ENCODE results near the gene PTPN11.

Gene PTPN11

DNA sequence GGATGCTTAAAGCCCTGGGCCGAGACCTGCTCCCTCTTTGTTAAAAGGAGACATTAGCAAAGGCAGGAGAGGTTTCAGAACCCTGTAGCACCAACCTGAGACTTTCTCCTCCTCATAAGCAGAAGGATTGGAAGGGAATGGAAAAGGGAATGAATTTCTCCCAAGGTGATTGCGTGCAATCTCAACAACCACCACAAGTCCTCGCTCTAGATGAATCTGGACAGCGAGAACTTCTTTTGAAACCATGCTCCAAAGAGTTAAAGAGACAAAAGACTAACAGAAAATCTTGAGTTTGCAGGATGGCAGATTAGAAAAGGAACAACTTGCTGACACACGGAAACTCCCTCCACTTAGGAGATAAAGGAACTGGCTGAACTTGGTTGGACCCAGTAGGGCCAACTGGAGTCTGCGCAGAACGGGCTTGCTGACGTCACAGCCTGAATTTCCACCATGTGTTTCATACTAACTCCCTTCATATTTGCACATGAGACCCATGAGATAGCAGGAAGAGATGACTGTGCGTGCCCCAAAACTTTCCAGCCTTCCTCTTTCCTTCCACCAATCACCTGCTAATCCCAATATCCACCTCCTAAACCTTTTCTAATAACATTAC lies 137.0 kb downstream of the PTPN11 start:
- no peak for DNase-seq

DNA sequence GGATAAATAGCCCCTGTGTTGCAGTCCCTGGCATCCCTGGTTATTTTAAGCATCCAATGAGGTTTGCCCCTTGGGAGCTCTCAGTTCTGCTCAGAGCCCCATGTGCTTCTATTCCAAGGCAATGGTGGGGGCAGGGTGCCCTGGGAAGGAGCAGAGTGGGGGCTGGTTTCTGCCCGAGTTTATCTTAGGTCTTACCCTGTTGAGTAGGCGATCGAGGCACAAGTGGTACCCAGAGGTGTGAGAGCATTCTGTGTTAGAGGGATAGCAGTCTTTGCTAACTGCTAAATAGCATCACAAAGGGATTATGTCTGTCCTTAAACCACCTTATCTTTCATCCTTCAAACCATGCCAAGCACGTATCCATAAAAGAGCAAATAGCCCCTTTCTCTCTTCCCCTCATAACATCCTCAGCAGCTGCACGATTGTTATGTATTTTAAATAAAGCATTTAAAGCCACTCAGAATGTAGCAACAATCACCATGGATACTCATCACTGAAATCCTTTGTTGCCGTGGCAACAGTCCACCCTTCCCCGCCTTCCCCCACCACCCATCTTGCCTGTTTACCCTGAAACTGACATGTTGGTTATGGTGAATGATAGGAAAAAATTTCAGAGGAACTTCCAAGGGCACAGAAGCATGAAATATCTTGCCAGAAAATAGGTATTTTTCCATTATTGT lies 139.3 kb downstream of the PTPN11 start:
- DNase-seq = no peak

All from SHP77 (cell line).